Activated CD4-positive, alpha-beta memory T cell treated with anti-CD3 and anti-CD28 coated beads, Interleukin-2, amount 10 ng/mL, durations not matched to agents 7 days and 5 days (primary cell): ENCODE data around the gene XIRP1. TPM values are rescaled to one million over a fixed set of nuclear protein-coding genes. Genes with fewer than 3 reads are reported as not detected.

ENCODE experiments used
- CTCF ChIA-PET: fragments of 350-600 bp; sonication (Branson Sonifier 250); formaldehyde crosslinking; loops from one replicate; lab custom pipeline; 2021; ENCODE audit warnings: antibody characterized with exemption, inconsistent platforms; lab: Charles Lee
- POLR2A ChIA-PET: fragments of 350-600 bp; sonication (Branson Sonifier 250); formaldehyde crosslinking; loops from one replicate; lab custom pipeline; 2021; ENCODE audit warnings: antibody characterized with exemption; lab: Charles Lee
- DNase-seq: peaks from one replicate; pipeline ENCODE4 v3.0.0-alpha.2; 2020
- H3K27ac Mint-ChIP-seq: one replicate; pipeline ENCODE4 v1.8.0; 2021; ENCODE audit warnings: mild to moderate bottlenecking, mixed read lengths
- H3K27me3 Mint-ChIP-seq: one replicate; pipeline ENCODE4 v1.8.0; 2021; ENCODE audit warnings: mixed read lengths
- H3K36me3 Mint-ChIP-seq: one replicate; pipeline ENCODE4 v1.8.0; 2021; ENCODE audit warnings: low read depth, mixed read lengths
- H3K4me1 Mint-ChIP-seq: one replicate; pipeline ENCODE4 v1.8.0; 2021; ENCODE audit warnings: mixed read lengths
- H3K4me3 Mint-ChIP-seq: one replicate; pipeline ENCODE4 v1.8.0; 2021; ENCODE audit warnings: mild to moderate bottlenecking, mixed read lengths
- H3K9me3 Mint-ChIP-seq: one replicate; pipeline ENCODE4 v1.8.0; 2021; ENCODE audit warnings: mixed read lengths
- total RNA-seq, 2 experiments: library from RNA; stranded (reverse); gene quantifications; one replicate each; pipeline ENCODE4 v1.2.3, GENCODE V29; 2021

Gene XIRP1
- total RNA-seq, 2 experiments from 2014 or later = 0.03 to 0.05 TPM

- ChIA-PET CTCF (no interaction called here), POLR2A (no interaction called here)
- DNase-seq = no peak
- no peaks in the 10 kb centered on the region for H3K9me3 Mint-ChIP-seq
- H3K27ac Mint-ChIP-seq = peak overlapping the region; percentile 71
- H3K27me3 Mint-ChIP-seq = peaks cover 21% of the 10 kb centered on the region
- H3K4me3 Mint-ChIP-seq = peak overlapping the region; percentile 66
- H3K36me3 Mint-ChIP-seq = peaks cover 31% of the 10 kb centered on the region
- peaks cover 43% of the 10 kb centered on the region for H3K4me1 Mint-ChIP-seq
Measured at GRCh38 chr3:39154280-39155021, 37.9 kb downstream of the XIRP1 start.

- Mint-ChIP-seq H3K27ac (peak overlapping the region; percentile 71), H3K36me3 (peaks cover 34% of the 10 kb centered on the region), H3K27me3 (peaks cover 17% of the 10 kb centered on the region), H3K9me3 (no peaks in the 10 kb centered on the region), H3K4me3 (peak overlapping the region; percentile 66), H3K4me1 (peaks cover 48% of the 10 kb centered on the region)
- DNase-seq = no peak
- ChIA-PET POLR2A (no interaction called here), CTCF (no interaction called here)
Measured at GRCh38 chr3:39153977-39154279, 38.5 kb downstream of the XIRP1 start.

- Mint-ChIP-seq H3K27me3 (peaks cover 2% of the 10 kb centered on the region), H3K4me3 (peak overlapping the region; percentile 98)
Measured at GRCh38 chr3:39150803-39151631, 41.4 kb downstream of the XIRP1 start.

GRCh38 chr3:39150148-39150802, 42.1 kb downstream of the XIRP1 start:
- ChIA-PET CTCF (interaction anchor here (1.4 to 2.6 kb wide), 2 partner anchors 28 to 141 kb away, joined by 3 to 10 read pairs; no protein-coding TSS in a partner anchor), POLR2A (interaction anchor here (0.7 to 2.0 kb wide), 7 partner anchors 8 to 138 kb away, joined by 3 to 8 read pairs (median 4); no protein-coding TSS in a partner anchor)
- H3K4me1 Mint-ChIP-seq = peaks cover 77% of the 10 kb centered on the region
- peak overlapping the region; percentile 98 for H3K4me3 Mint-ChIP-seq
- no peaks in the 10 kb centered on the region for H3K9me3 Mint-ChIP-seq
- DNase-seq = no peak
- no peaks in the 10 kb centered on the region for H3K27me3 Mint-ChIP-seq
- peak overlapping the region; percentile 98 for H3K27ac Mint-ChIP-seq
- H3K36me3 Mint-ChIP-seq = peaks cover 64% of the 10 kb centered on the region

More at GRCh38 chr3:39150803-39151631, 41.4 kb downstream of the XIRP1 start:
- Mint-ChIP-seq H3K27ac (peak overlapping the region; percentile 98), H3K36me3 (peaks cover 59% of the 10 kb centered on the region), H3K9me3 (no peaks in the 10 kb centered on the region), H3K4me1 (peaks cover 77% of the 10 kb centered on the region)
- ChIA-PET POLR2A (interaction anchor here (1.0 to 1.8 kb wide), 4 partner anchors 9 to 137 kb away, joined by 3 to 5 read pairs (median 4); no protein-coding TSS in a partner anchor), CTCF (interaction anchor here (1.0 to 2.6 kb wide), 3 partner anchors 17 to 140 kb away, joined by 3 to 10 read pairs (median 4); no protein-coding TSS in a partner anchor)
- DNase-seq = peak; percentile 54

GRCh38 chr3:39149498-39150147, 42.8 kb downstream of the XIRP1 start:
- H3K9me3 Mint-ChIP-seq = no peaks in the 10 kb centered on the region
- no peaks in the 10 kb centered on the region for H3K27me3 Mint-ChIP-seq
- peak overlapping the region; percentile 98 for H3K27ac Mint-ChIP-seq
- CTCF ChIA-PET = interaction anchor here (0.6 to 2.6 kb wide), 3 partner anchors 24 to 142 kb away, joined by 3 to 10 read pairs (median 4); no protein-coding TSS in a partner anchor
- POLR2A ChIA-PET = interaction anchor here (0.7 to 2.0 kb wide), 6 partner anchors 18 to 139 kb away, joined by 3 to 8 read pairs (median 4); no protein-coding TSS in a partner anchor
- peaks cover 71% of the 10 kb centered on the region for H3K36me3 Mint-ChIP-seq
- no peak for DNase-seq
- peaks cover 79% of the 10 kb centered on the region for H3K4me1 Mint-ChIP-seq
- H3K4me3 Mint-ChIP-seq = peak overlapping the region; percentile 98

GRCh38 chr3:39149059-39149455, 43.3 kb downstream of the XIRP1 start:
- POLR2A ChIA-PET = interaction anchor here (1.1 to 2.0 kb wide), 3 partner anchors 18 to 78 kb away, joined by 4 to 8 read pairs (median 6); no protein-coding TSS in a partner anchor
- CTCF ChIA-PET = interaction anchor here (0.6 to 1.3 kb wide), 2 partner anchors 23 to 139 kb away, joined by 3 to 4 read pairs; no protein-coding TSS in a partner anchor
- Mint-ChIP-seq H3K27me3 (no peaks in the 10 kb centered on the region), H3K27ac (peak overlapping the region; percentile 98), H3K4me1 (peaks cover 76% of the 10 kb centered on the region), H3K9me3 (no peaks in the 10 kb centered on the region), H3K36me3 (peaks cover 76% of the 10 kb centered on the region), H3K4me3 (peak overlapping the region; percentile 98)
- DNase-seq = no peak

GRCh38 chr3:39148435-39149058, 43.8 kb downstream of the XIRP1 start:
- peaks cover 82% of the 10 kb centered on the region for H3K36me3 Mint-ChIP-seq
- H3K9me3 Mint-ChIP-seq = no peaks in the 10 kb centered on the region
- POLR2A ChIA-PET = interaction anchor here (1.1 to 2.4 kb wide), 4 partner anchors 12 to 77 kb away, joined by 4 to 8 read pairs (median 7); no protein-coding TSS in a partner anchor
- CTCF ChIA-PET = interaction anchor here (1.3 kb wide), 1 partner anchor 139 kb away, joined by 4 read pairs; no protein-coding TSS in a partner anchor
- no peaks in the 10 kb centered on the region for H3K27me3 Mint-ChIP-seq
- peak overlapping the region; percentile 98 for H3K27ac Mint-ChIP-seq
- DNase-seq = no peak
- H3K4me3 Mint-ChIP-seq = peak overlapping the region; percentile 98
- peaks cover 75% of the 10 kb centered on the region for H3K4me1 Mint-ChIP-seq

- H3K4me3 Mint-ChIP-seq = peak overlapping the region; percentile 98
- no peaks in the 10 kb centered on the region for H3K27me3 Mint-ChIP-seq
- peaks cover 75% of the 10 kb centered on the region for H3K4me1 Mint-ChIP-seq
- peaks cover 88% of the 10 kb centered on the region for H3K36me3 Mint-ChIP-seq
- DNase-seq = peak; percentile 69
- H3K9me3 Mint-ChIP-seq = no peaks in the 10 kb centered on the region
- peak overlapping the region; percentile 98 for H3K27ac Mint-ChIP-seq
- ChIA-PET CTCF (interaction anchor here (1.3 to 1.8 kb wide), 3 partner anchors 19 to 140 kb away, joined by 4 to 7 read pairs (median 4); no protein-coding TSS in a partner anchor), POLR2A (interaction anchor here (0.7 to 3.7 kb wide), 9 partner anchors 12 to 259 kb away, joined by 3 to 29 read pairs (median 4); partner anchors contain the start of genes GORASP1, RPSA and TTC21A)
Measured at GRCh38 chr3:39147711-39148434, 44.5 kb downstream of the XIRP1 start.

- CTCF ChIA-PET = interaction anchor here (1.3 to 2.1 kb wide), 4 partner anchors 18 to 141 kb away, joined by 4 to 9 read pairs (median 6); partner anchors contain the start of genes GORASP1 and TTC21A
- peak overlapping the region; percentile 98 for H3K27ac Mint-ChIP-seq
- DNase-seq = peak; percentile 82
- H3K36me3 Mint-ChIP-seq = peaks cover 90% of the 10 kb centered on the region
- no peaks in the 10 kb centered on the region for H3K9me3 Mint-ChIP-seq
- no peaks in the 10 kb centered on the region for H3K27me3 Mint-ChIP-seq
- H3K4me3 Mint-ChIP-seq = peak overlapping the region; percentile 98
- peaks cover 71% of the 10 kb centered on the region for H3K4me1 Mint-ChIP-seq
- POLR2A ChIA-PET = interaction anchor here (0.7 to 3.7 kb wide), 10 partner anchors 9 to 39 kb away, joined by 3 to 29 read pairs (median 4); partner anchors contain the start of genes GORASP1 and TTC21A
Measured at GRCh38 chr3:39146611-39147591, 45.5 kb downstream of the XIRP1 start.

GRCh38 chr3:39146083-39146501, 46.3 kb downstream of the XIRP1 start:
- Mint-ChIP-seq H3K4me3 (peak overlapping the region; percentile 98), H3K9me3 (no peaks in the 10 kb centered on the region), H3K27me3 (no peaks in the 10 kb centered on the region), H3K36me3 (peaks cover 91% of the 10 kb centered on the region), H3K27ac (peak overlapping the region; percentile 98), H3K4me1 (peaks cover 68% of the 10 kb centered on the region)
- DNase-seq = peak; percentile 15
- CTCF ChIA-PET = interaction anchor here (1.3 to 2.1 kb wide), 3 partner anchors 19 to 142 kb away, joined by 4 to 9 read pairs (median 7); partner anchors contain the start of genes GORASP1 and TTC21A
- POLR2A ChIA-PET = interaction anchor here (1.1 to 3.7 kb wide), 2 partner anchors 15 to 38 kb away, joined by 3 to 29 read pairs; partner anchors contain the start of genes GORASP1 and TTC21A
